WTC11 (cell line): Measurements from ENCODE around the gene SLC36A4. TPM values are rescaled to one million over a fixed set of nuclear protein-coding genes. Genes with fewer than 3 reads are reported as not detected.

Experiments
- ATAC-seq: fragments of 200-7000 bp; cut with Tn5 transposase; 2 replicates; pipeline ENCODE4 v1.10.0; 2021; ENCODE audit warnings: mild to moderate bottlenecking, moderate library complexity
- CTCF ChIA-PET: fragments of 300-600 bp; sonication (Branson Sonifier 250); formaldehyde crosslinking; loops from one replicate; lab custom pipeline; 2021; ENCODE audit warnings: antibody characterized with exemption; lab: Charles Lee
- POLR2A ChIA-PET: fragments of 350-600 bp; sonication (Branson Sonifier 250); formaldehyde crosslinking; loops from one replicate; lab custom pipeline; 2021; ENCODE audit warnings: antibody characterized with exemption; lab: Charles Lee
- DNase-seq: peaks from one replicate; pipeline ENCODE4 v3.0.0; 2021; ENCODE audit warnings: low spot score
- H3K27ac Mint-ChIP-seq: 2 replicates; pipeline ENCODE4 v1.8.0; 2021; ENCODE audit warnings: mixed read lengths
- H3K27me3 Mint-ChIP-seq: 2 replicates; pipeline ENCODE4 v1.8.0; 2021; ENCODE audit warnings: low read depth, mild to moderate bottlenecking, moderate library complexity, mixed read lengths
- H3K36me3 Mint-ChIP-seq: 2 replicates; pipeline ENCODE4 v1.8.0; 2021; ENCODE audit warnings: mixed read lengths
- H3K4me1 Mint-ChIP-seq: 2 replicates; pipeline ENCODE4 v1.8.0; 2022; ENCODE audit warnings: mixed read lengths
- H3K4me3 Mint-ChIP-seq: 2 replicates; pipeline ENCODE4 v1.8.0; 2021; ENCODE audit warnings: mild to moderate bottlenecking, moderate library complexity, mixed read lengths
- H3K9me3 Mint-ChIP-seq: 2 replicates; pipeline ENCODE4 v1.8.0; 2021; ENCODE audit warnings: mixed read lengths
- AFF4 ChIP-seq: sonication (generic); formaldehyde crosslinking; IDR thresholded peaks from 2 replicates; pipeline ENCODE4 v1.8.1; 2023; ENCODE audit warnings: mild to moderate bottlenecking, missing genetic modification reagents, borderline replicate concordance
- GRHL2 ChIP-seq: fragments of 250-450 bp; sonication (Bioruptor Pico); IDR thresholded peaks from 2 replicates; pipeline ENCODE4 v1.8.0; 2022; ENCODE audit warnings: mild to moderate bottlenecking, moderate library complexity; ENCODE audit not compliant: insufficient replicate concordance, severe bottlenecking
- IRF2 ChIP-seq: sonication (generic); formaldehyde crosslinking; IDR thresholded peaks from 2 replicates; pipeline ENCODE4 v1.8.0; 2022; ENCODE audit warnings: low read depth, missing genetic modification reagents, borderline replicate concordance
- JUN ChIP-seq: sonication (generic); formaldehyde crosslinking; IDR thresholded peaks from 2 replicates; pipeline ENCODE4 v1.8.0; 2023; ENCODE audit warnings: mild to moderate bottlenecking, missing genetic modification reagents
- MAX ChIP-seq: sonication (generic); formaldehyde crosslinking; IDR thresholded peaks from 2 replicates; pipeline ENCODE4 v1.8.0; 2022; ENCODE audit warnings: mild to moderate bottlenecking, missing genetic modification reagents
- MLX ChIP-seq: sonication (generic); formaldehyde crosslinking; IDR thresholded peaks from 2 replicates; pipeline ENCODE4 v1.8.1; 2023; ENCODE audit warnings: mild to moderate bottlenecking, missing genetic modification reagents, moderate library complexity
- PREB ChIP-seq: sonication (generic); formaldehyde crosslinking; IDR thresholded peaks from 2 replicates; pipeline ENCODE4 v1.8.1; 2022; ENCODE audit warnings: mild to moderate bottlenecking, missing genetic modification reagents, moderate library complexity, borderline replicate concordance
- RORB ChIP-seq: fragments of 250-450 bp; sonication (Bioruptor Pico); IDR thresholded peaks from 2 replicates; pipeline ENCODE4 v1.9.0; 2021; ENCODE audit warnings: mild to moderate bottlenecking
- STAT6 ChIP-seq: sonication (generic); formaldehyde crosslinking; conservative IDR thresholded peaks from 2 replicates; pipeline ENCODE4 v1.8.1; 2023; ENCODE audit warnings: mild to moderate bottlenecking, low read depth, missing genetic modification reagents, moderate library complexity
- TEAD1 ChIP-seq: sonication (generic); formaldehyde crosslinking; IDR thresholded peaks from 2 replicates; pipeline ENCODE4 v1.8.0; 2022; ENCODE audit warnings: mild to moderate bottlenecking, missing genetic modification reagents
- USF2 ChIP-seq: sonication (generic); formaldehyde crosslinking; IDR thresholded peaks from 2 replicates; pipeline ENCODE4 v1.8.1; 2023; ENCODE audit warnings: mild to moderate bottlenecking, missing genetic modification reagents, moderate library complexity
- ZBTB43 ChIP-seq: sonication (generic); formaldehyde crosslinking; IDR thresholded peaks from 2 replicates; pipeline ENCODE4 v1.8.1; 2023; ENCODE audit warnings: mild to moderate bottlenecking, missing genetic modification reagents
- ZMAT4 ChIP-seq: fragments of 250-450 bp; sonication (Bioruptor Pico); IDR thresholded peaks from 2 replicates; pipeline ENCODE4 v1.9.0; 2021; ENCODE audit warnings: mild to moderate bottlenecking
- ZNF219 ChIP-seq: sonication (generic); formaldehyde crosslinking; IDR thresholded peaks from 2 replicates; pipeline ENCODE4 v1.8.0; 2023; ENCODE audit warnings: missing genetic modification reagents, mild to moderate bottlenecking, borderline replicate concordance
- ZNF263 ChIP-seq: sonication (generic); formaldehyde crosslinking; IDR thresholded peaks from 2 replicates; pipeline ENCODE4 v1.8.1; 2022; ENCODE audit warnings: low read depth, mild to moderate bottlenecking, moderate library complexity, missing genetic modification reagents
- ZNF281 ChIP-seq: sonication (generic); formaldehyde crosslinking; IDR thresholded peaks from 2 replicates; pipeline ENCODE4 v1.8.0; 2023; ENCODE audit warnings: mild to moderate bottlenecking, missing genetic modification reagents
- ZNF317 ChIP-seq: sonication (generic); formaldehyde crosslinking; IDR thresholded peaks from 2 replicates; pipeline ENCODE4 v1.8.1; 2023; ENCODE audit warnings: low read depth, mild to moderate bottlenecking, moderate library complexity, missing genetic modification reagents, borderline replicate concordance
- total RNA-seq: library from RNA; stranded (reverse); gene quantifications from 3 replicates; pipeline ENCODE4 v1.2.3, GENCODE V29; 2021

SLC36A4 gene
- total RNA-seq, 1 experiment from 2014 or later, result 27.9 TPM

- TF ChIP-seq STAT6 (CRISPR knock-in tag) (no peak), USF2 (no peak), PREB (CRISPR knock-in tag) (no peak), JUN (CRISPR knock-in tag) (no peak), GRHL2 (CRISPR knock-in tag) (no peak), ZNF263 (no peak), AFF4 (CRISPR knock-in tag) (no peak), ZNF281 (CRISPR knock-in tag) (no peak), MAX (CRISPR knock-in tag) (no peak), RORB (no peak)
These were observed 1.8 kb upstream of the SLC36A4 start (continued) for GRCh38 chr11:93199616-93200015.

- no peaks in the 10 kb centered on the region for H3K27me3 Mint-ChIP-seq
- peaks cover 16% of the 10 kb centered on the region for H3K4me1 Mint-ChIP-seq
- ChIA-PET POLR2A (no interaction called here), CTCF (interaction anchor here (1.0 to 1.2 kb wide), 3 partner anchors 85 to 256 kb away, joined by 3 to 10 read pairs (median 5); no protein-coding TSS in a partner anchor)
- DNase-seq (no peak), ATAC-seq (no peak)
- no peaks in the 10 kb centered on the region for H3K36me3 Mint-ChIP-seq
- TF ChIP-seq MLX (CRISPR knock-in tag) (no peak), IRF2 (CRISPR knock-in tag) (no peak), ZNF219 (CRISPR knock-in tag) (no peak), ZMAT4 (CRISPR knock-in tag) (no peak), ZNF317 (CRISPR knock-in tag) (no peak), MAX (CRISPR knock-in tag) (no peak), TEAD1 (CRISPR knock-in tag) (no peak), ZBTB43 (CRISPR knock-in tag) (no peak)
- peak overlapping the region; percentile 95 for H3K4me3 Mint-ChIP-seq
- H3K9me3 Mint-ChIP-seq, result no peaks in the 10 kb centered on the region
- H3K27ac Mint-ChIP-seq, result peak overlapping the region; percentile 39; the same call in 1 of the 2 replicates
These were observed 539 bp upstream of the SLC36A4 start for GRCh38 chr11:93198215-93198845.
